H1 (cell line): ENCODE results near the gene MIPEP. TPM values are rescaled to one million over a fixed set of nuclear protein-coding genes. Genes with fewer than 3 reads are reported as not detected.

Source experiments
- BCL11A ChIP-seq, 2 experiments: IDR thresholded peaks; one replicate each; pipeline ENCODE4 v1.6.1; 2011; ENCODE audit warnings: low read depth in 2 of 2, low read length in 2 of 2, mild to moderate bottlenecking in 2 of 2
- polyA plus RNA-seq, 7 experiments: library from polyadenylated mRNA; depleted of rRNA in 3 of 7; stranded (reverse) in 5 of 7; unstranded in 2 of 7; fragments of >200 nt in 5 of 7; fragments of 200-250 nt in 2 of 7; gene quantifications; 1 replicate in 5 of 7; 2 replicates in 1 of 7; 4 replicates in 1 of 7; pipeline versions ENCODE4 v1.2.1 to v1.2.3, GENCODE V29; 2011 to 2013; ENCODE audit warnings: missing spikeins in 2 of 7, mixed read lengths in 2 of 7
- total RNA-seq: library from RNA; stranded (reverse); fragmentation: NEBNext Ultra II Directional; extraction: Animal tissue kit (Norgen Biotek cat#: 25700); gene quantifications from 2 replicates; pipeline ENCODE4 v1.2.1, GENCODE V29; 2021
- TF ChIP-seq, protein P1 (sequence below): fragments of 300-600 bp; sonication (generic); IDR thresholded peaks from 2 replicates; pipeline ENCODE4 v1.7.1; 2012; ENCODE audit warnings: low read length, moderate library complexity, mild to moderate bottlenecking, inconsistent platforms; ENCODE audit not compliant: insufficient replicate concordance

Gene MIPEP
- total and polyA plus RNA-seq, 2 of the 8 experiments (the other 6 are each of a cell fraction or from before 2014, with no cell fraction given), result 24.0 to 24.2 TPM

GRCh38 chr13:23871616-23872220 lies 17.5 kb downstream of the MIPEP start (continued):
- TF ChIP-seq BCL11A (IDR thresholded peaks at IDR 0.05; ENCODE audit: low read depth in 2 of 2, low read length in 2 of 2), result no peak
- TF ChIP-seq, protein P1, sequence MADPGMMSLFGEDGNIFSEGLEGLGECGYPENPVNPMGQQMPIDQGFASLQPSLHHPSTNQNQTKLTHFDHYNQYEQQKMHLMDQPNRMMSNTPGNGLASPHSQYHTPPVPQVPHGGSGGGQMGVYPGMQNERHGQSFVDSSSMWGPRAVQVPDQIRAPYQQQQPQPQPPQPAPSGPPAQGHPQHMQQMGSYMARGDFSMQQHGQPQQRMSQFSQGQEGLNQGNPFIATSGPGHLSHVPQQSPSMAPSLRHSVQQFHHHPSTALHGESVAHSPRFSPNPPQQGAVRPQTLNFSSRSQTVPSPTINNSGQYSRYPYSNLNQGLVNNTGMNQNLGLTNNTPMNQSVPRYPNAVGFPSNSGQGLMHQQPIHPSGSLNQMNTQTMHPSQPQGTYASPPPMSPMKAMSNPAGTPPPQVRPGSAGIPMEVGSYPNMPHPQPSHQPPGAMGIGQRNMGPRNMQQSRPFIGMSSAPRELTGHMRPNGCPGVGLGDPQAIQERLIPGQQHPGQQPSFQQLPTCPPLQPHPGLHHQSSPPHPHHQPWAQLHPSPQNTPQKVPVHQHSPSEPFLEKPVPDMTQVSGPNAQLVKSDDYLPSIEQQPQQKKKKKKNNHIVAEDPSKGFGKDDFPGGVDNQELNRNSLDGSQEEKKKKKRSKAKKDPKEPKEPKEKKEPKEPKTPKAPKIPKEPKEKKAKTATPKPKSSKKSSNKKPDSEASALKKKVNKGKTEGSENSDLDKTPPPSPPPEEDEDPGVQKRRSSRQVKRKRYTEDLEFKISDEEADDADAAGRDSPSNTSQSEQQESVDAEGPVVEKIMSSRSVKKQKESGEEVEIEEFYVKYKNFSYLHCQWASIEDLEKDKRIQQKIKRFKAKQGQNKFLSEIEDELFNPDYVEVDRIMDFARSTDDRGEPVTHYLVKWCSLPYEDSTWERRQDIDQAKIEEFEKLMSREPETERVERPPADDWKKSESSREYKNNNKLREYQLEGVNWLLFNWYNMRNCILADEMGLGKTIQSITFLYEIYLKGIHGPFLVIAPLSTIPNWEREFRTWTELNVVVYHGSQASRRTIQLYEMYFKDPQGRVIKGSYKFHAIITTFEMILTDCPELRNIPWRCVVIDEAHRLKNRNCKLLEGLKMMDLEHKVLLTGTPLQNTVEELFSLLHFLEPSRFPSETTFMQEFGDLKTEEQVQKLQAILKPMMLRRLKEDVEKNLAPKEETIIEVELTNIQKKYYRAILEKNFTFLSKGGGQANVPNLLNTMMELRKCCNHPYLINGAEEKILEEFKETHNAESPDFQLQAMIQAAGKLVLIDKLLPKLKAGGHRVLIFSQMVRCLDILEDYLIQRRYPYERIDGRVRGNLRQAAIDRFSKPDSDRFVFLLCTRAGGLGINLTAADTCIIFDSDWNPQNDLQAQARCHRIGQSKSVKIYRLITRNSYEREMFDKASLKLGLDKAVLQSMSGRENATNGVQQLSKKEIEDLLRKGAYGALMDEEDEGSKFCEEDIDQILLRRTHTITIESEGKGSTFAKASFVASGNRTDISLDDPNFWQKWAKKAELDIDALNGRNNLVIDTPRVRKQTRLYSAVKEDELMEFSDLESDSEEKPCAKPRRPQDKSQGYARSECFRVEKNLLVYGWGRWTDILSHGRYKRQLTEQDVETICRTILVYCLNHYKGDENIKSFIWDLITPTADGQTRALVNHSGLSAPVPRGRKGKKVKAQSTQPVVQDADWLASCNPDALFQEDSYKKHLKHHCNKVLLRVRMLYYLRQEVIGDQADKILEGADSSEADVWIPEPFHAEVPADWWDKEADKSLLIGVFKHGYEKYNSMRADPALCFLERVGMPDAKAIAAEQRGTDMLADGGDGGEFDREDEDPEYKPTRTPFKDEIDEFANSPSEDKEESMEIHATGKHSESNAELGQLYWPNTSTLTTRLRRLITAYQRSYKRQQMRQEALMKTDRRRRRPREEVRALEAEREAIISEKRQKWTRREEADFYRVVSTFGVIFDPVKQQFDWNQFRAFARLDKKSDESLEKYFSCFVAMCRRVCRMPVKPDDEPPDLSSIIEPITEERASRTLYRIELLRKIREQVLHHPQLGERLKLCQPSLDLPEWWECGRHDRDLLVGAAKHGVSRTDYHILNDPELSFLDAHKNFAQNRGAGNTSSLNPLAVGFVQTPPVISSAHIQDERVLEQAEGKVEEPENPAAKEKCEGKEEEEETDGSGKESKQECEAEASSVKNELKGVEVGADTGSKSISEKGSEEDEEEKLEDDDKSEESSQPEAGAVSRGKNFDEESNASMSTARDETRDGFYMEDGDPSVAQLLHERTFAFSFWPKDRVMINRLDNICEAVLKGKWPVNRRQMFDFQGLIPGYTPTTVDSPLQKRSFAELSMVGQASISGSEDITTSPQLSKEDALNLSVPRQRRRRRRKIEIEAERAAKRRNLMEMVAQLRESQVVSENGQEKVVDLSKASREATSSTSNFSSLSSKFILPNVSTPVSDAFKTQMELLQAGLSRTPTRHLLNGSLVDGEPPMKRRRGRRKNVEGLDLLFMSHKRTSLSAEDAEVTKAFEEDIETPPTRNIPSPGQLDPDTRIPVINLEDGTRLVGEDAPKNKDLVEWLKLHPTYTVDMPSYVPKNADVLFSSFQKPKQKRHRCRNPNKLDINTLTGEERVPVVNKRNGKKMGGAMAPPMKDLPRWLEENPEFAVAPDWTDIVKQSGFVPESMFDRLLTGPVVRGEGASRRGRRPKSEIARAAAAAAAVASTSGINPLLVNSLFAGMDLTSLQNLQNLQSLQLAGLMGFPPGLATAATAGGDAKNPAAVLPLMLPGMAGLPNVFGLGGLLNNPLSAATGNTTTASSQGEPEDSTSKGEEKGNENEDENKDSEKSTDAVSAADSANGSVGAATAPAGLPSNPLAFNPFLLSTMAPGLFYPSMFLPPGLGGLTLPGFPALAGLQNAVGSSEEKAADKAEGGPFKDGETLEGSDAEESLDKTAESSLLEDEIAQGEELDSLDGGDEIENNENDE, result no peak
- TF ChIP-seq, all 59 proteins: peak for 2
